IPS-11a (cell line): ENCODE results near the gene PDE9A.
"Not testable (repeated sequence)": the region's sequence is repeated elsewhere in the genome, so short reads cannot be mapped to it uniquely, and the experiment has no call there.

Experiments
- H3K4me3 ChIP-seq: one replicate; pipeline ENCODE4 v1.5.1; 2013; ENCODE audit warnings: low read depth, low read length, control low read depth

The PDE9A gene

GRCh38 chr21:42785666-42786427 is 132.4 kb downstream of the PDE9A start:
- no peak overlapping the region for H3K4me3 ChIP-seq

DNA sequence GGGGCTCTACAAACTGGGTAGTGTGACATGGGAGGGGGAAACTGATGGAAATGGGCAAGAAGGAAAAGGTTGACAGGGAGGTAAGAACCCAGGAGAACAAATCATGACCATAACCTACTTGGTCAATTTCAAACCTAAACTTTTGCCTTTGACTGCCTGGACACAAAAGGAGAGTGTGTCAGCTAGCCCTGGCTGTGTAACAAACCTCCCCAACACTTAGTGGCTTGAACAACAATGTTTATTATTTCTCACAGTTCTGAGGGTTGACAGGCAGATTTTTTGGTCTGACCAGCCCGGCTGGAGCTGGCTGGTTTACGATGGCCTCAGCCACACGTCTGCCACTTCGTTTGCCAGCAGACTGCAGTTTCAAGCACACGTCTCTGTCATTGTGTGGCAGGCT is 133.5 kb downstream of the PDE9A start:
- H3K4me3 ChIP-seq: no peak overlapping the region

- H3K4me3 ChIP-seq: no peak overlapping the region
These were observed 134.2 kb downstream of the PDE9A start for GRCh38 chr21:42787613-42788012.

DNA sequence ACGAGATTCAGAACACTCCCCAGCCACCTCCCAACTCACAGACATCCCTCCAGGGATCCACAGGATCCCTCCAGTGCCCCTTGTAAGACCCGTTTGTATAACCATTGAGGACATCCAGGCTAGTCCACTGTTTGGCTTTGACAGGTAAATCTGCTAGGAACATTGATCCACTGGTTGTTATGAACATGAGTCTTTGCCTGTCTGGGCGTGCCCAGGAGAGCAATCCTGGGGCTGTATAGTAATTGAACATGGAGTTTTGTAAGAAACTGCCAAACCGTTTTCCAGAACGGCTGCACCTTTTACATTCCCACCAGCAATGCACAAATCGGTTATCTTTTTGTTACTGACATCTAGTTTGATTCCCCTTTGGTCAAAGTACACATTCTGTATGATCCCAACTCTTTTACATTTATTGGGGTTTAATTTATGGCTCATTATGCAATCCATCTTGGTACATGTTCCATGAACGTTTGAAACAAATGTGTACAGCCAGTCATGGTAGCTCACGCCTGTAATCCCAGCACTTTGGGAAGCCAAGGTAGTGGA is 137.2 kb downstream of the PDE9A start:
- no peak overlapping the region for H3K4me3 ChIP-seq

GRCh38 chr21:42793774-42794173 is 140.4 kb downstream of the PDE9A start:
- H3K4me3 ChIP-seq: no peak overlapping the region

GRCh38 chr21:42794551-42794950 is 141.1 kb downstream of the PDE9A start:
- H3K4me3 ChIP-seq: no peak overlapping the region

DNA sequence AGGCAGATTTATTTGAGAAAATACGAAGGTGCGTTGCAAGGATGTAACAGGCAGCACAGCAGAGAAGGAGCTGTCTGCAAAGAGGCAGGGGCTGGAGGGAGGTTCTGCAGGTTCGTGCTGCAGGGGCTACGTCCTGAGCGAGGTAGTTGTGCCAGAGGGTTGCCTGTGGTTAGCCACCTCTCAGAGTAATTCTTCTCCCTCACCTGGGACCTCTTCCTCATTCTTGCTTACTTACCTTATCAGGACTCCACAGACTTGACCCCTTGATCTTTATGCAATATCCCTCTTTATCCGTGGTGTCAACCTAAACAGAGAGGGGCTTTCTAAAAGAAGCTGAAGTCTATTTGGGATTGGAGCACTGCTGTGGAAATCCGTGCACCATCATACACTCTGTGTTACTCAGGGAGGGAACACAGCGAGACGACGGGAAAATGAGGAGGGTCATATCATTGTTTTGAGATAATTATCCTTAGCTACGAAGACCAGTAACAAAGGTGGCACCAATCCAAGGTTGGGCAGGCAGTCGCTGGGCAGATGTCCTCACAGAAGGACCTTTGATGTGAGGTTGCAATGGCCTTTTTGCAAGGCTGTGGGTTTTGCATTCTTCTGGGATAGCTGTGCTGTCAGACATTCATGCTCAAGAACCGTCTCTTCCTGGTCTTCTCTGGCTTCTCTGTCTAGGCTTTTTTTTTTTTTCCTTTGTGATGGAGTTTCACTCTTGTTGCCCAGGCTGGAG is 143.1 kb downstream of the PDE9A start:
- no peak overlapping the region for H3K4me3 ChIP-seq

GRCh38 chr21:42797522-42797921 is 144.1 kb downstream of the PDE9A start:
- no peak overlapping the region for H3K4me3 ChIP-seq

DNA sequence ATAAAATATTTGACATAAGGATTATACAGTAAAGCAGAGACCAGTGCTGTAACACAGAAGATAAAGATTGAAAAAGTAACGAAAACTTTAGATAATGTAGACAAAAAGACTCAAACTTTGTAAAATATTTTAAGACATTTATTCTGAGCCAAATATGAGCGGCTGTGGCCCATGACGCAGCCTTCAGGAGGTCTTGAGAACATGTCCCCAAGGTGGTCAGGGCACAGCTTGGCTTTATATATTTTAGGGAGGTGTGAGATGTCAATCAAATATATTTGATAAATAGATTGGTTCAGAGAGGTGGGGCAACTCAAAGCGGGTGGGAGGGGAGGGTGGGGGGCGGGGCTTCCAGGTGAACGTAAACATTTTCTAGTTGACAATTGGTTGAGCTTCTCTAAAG is 144.7 kb downstream of the PDE9A start:
- H3K4me3 ChIP-seq: no peak overlapping the region

DNA sequence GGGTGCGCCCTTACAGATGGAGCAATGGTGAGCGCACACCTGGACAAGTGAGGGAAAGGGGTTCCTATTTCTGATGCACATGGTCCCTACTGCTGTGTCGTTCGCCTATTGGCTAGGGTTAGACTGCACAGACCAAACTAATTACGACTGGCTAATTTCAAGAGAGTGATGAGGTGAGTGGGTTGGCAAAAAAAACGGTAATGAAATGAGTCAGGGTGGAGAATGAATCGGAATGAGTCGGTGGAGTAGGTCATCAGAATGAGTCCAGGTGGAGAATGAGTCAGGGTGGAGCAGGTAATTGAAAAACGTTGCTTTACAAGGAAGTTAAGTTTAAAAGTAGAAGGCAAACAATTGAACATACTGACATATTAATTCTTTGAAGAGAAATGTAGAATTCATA is 146.1 kb downstream of the PDE9A start:
- H3K4me3 ChIP-seq: no peak overlapping the region

- H3K4me3 ChIP-seq: no peak overlapping the region
These were observed 146.5 kb downstream of the PDE9A start for GRCh38 chr21:42799948-42800347.

GRCh38 chr21:42801616-42802015 is 148.2 kb downstream of the PDE9A start:
- not testable (repeated sequence) for H3K4me3 ChIP-seq

GRCh38 chr21:42806509-42807140 is 153.2 kb downstream of the PDE9A start:
- no peak overlapping the region for H3K4me3 ChIP-seq

GRCh38 chr21:42807293-42807895 is 154.0 kb downstream of the PDE9A start:
- H3K4me3 ChIP-seq: not testable (repeated sequence)

GRCh38 chr21:42807938-42808613 is 154.7 kb downstream of the PDE9A start:
- no peak overlapping the region for H3K4me3 ChIP-seq

- H3K4me3 ChIP-seq: no peak overlapping the region
These were observed 155.8 kb downstream of the PDE9A start for GRCh38 chr21:42809171-42809570.

DNA sequence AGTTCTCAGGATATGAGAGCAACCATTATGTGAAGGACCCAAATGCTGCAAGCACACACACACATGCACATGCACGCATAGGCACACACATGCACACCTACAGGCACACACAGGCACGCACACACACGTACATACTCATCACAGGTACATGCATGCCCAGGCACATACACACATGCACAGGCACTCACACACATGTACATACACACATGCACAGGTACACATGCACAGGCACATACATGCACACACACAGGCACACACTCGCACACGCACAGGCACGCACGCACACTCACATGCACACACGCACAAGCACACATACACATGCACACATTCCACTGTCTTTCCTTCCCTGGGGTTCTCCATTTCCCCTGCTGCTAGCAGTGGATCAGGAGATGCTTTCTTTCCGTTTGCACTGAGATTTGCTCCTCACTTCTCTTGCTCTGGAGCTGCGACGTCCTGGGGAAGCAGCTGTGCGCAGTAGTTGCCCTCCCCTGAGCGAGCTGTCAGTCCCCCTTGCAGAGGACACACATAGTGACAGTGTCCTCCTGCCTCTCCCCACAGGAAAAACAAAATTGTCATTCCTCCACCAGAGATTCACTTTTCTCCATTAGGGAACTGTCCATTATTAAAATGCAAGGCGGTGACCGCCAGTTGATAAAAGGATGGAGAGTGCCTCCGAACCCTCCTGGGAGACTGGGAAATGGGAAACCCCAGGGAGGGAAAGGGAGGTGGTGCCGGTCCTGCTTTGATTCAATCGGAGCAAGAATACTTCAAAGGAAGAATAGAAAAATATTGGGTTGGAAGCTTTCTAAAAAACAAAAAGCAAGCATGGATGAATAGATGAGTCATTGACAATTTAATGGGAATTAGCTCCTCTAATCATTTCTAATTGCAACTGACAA is 156.4 kb downstream of the PDE9A start:
- no peak overlapping the region for H3K4me3 ChIP-seq

DNA sequence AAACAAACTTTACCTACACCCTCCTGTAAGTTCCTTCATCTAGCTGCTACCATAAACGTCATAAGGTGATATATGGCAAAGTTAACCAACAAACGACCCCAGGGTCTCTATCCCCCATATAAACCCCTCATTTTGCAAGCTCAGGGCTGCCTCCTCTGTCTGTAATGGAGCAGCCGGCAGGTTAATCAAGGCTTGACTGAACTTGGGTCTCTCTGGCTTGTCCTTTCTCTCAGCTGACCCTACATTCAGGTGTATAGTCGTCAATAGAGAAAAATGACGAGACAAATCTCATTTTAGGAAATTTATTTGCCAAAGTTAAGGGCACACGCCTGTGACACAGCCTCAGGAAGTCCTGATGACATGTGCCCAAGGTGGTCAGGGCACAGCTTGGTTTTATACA is 158.5 kb downstream of the PDE9A start:
- H3K4me3 ChIP-seq: no peak overlapping the region

GRCh38 chr21:42812528-42813241 is 159.3 kb downstream of the PDE9A start:
- not testable (repeated sequence) for H3K4me3 ChIP-seq
